IPS-18a (cell line): ENCODE results near the gene BOK.
"Not testable (repeated sequence)": the region's sequence is repeated elsewhere in the genome, so short reads cannot be mapped to it uniquely, and the experiment has no call there.

Experiments
- H3K27ac ChIP-seq: one replicate; pipeline ENCODE4 v1.5.1; 2013; ENCODE audit warnings: low read length
- H3K27me3 ChIP-seq: one replicate; pipeline ENCODE4 v1.6.1; 2013; ENCODE audit warnings: mild to moderate bottlenecking, low read length; ENCODE audit not compliant: control insufficient read depth, insufficient read depth
- H3K36me3 ChIP-seq: one replicate; pipeline ENCODE4 v1.6.1; 2013; ENCODE audit warnings: low read depth, low read length; ENCODE audit not compliant: control insufficient read depth
- H3K4me1 ChIP-seq: one replicate; pipeline ENCODE4 v1.6.1; 2013; ENCODE audit warnings: low read depth, low read length; ENCODE audit not compliant: control insufficient read depth
- H3K4me3 ChIP-seq: one replicate; pipeline ENCODE4 v1.5.1; 2013; ENCODE audit warnings: low read length
- H3K9ac ChIP-seq: one replicate; pipeline ENCODE4 v1.6.1; 2013; ENCODE audit warnings: mild to moderate bottlenecking, low read length, moderate library complexity
- H3K9me3 ChIP-seq: one replicate; pipeline ENCODE4 v1.6.1; 2013; ENCODE audit warnings: low read depth, low read length; ENCODE audit not compliant: control insufficient read depth

Gene BOK

GRCh38 chr2:241569831-241570281, 11.3 kb downstream of the BOK start:
- Histone ChIP-seq H3K9me3 (no peaks in the 10 kb centered on the region), H3K36me3 (peaks cover 3% of the 10 kb centered on the region), H3K9ac (no peak overlapping the region)

GRCh38 chr2:241570961-241571581, 12.5 kb downstream of the BOK start:
- Histone ChIP-seq H3K9me3 (no peaks in the 10 kb centered on the region), H3K27ac (no peak overlapping the region), H3K4me3 (no peak overlapping the region), H3K36me3 (peaks cover 3% of the 10 kb centered on the region), H3K9ac (no peak overlapping the region), H3K4me1 (no peaks in the 10 kb centered on the region), H3K27me3 (no peaks in the 10 kb centered on the region)

More at GRCh38 chr2:241569831-241570281, 11.3 kb downstream of the BOK start:
- H3K4me1 ChIP-seq, result no peaks in the 10 kb centered on the region
- H3K4me3 ChIP-seq, result no peak overlapping the region
- no peaks in the 10 kb centered on the region for H3K27me3 ChIP-seq
- H3K27ac ChIP-seq, result no peak overlapping the region

- Histone ChIP-seq H3K36me3 (peaks cover 3% of the 10 kb centered on the region), H3K27me3 (no peaks in the 10 kb centered on the region), H3K4me1 (no peaks in the 10 kb centered on the region), H3K9ac (no peak overlapping the region), H3K9me3 (no peaks in the 10 kb centered on the region), H3K4me3 (no peak overlapping the region), H3K27ac (no peak overlapping the region)
Measured at GRCh38 chr2:241571821-241572620, 13.5 kb downstream of the BOK start.

GRCh38 chr2:241572915-241573651, 14.5 kb downstream of the BOK start:
- not testable (repeated sequence) for H3K36me3 ChIP-seq, H3K4me1 ChIP-seq, H3K9me3 ChIP-seq, H3K9ac ChIP-seq, H3K4me3 ChIP-seq, H3K27me3 ChIP-seq, H3K27ac ChIP-seq

- no peaks in the 10 kb centered on the region for H3K4me1 ChIP-seq
- no peaks in the 10 kb centered on the region for H3K27me3 ChIP-seq
- H3K9ac ChIP-seq, result no peak overlapping the region
- peaks cover 3% of the 10 kb centered on the region for H3K36me3 ChIP-seq
- no peak overlapping the region for H3K27ac ChIP-seq
- H3K9me3 ChIP-seq, result no peaks in the 10 kb centered on the region
- H3K4me3 ChIP-seq, result no peak overlapping the region
Measured at GRCh38 chr2:241573741-241574140, 15.2 kb downstream of the BOK start.

- Histone ChIP-seq H3K27ac (no peak overlapping the region), H3K9me3 (no peaks in the 10 kb centered on the region), H3K36me3 (peaks cover 3% of the 10 kb centered on the region), H3K4me1 (no peaks in the 10 kb centered on the region), H3K27me3 (no peaks in the 10 kb centered on the region), H3K4me3 (no peak overlapping the region), H3K9ac (no peak overlapping the region)
Measured at GRCh38 chr2:241574911-241575623, 16.5 kb downstream of the BOK start.

- Histone ChIP-seq H3K4me1 (no peaks in the 10 kb centered on the region), H3K27ac (no peak overlapping the region)
Measured at GRCh38 chr2:241575624-241576292, 17.2 kb downstream of the BOK start.

DNA sequence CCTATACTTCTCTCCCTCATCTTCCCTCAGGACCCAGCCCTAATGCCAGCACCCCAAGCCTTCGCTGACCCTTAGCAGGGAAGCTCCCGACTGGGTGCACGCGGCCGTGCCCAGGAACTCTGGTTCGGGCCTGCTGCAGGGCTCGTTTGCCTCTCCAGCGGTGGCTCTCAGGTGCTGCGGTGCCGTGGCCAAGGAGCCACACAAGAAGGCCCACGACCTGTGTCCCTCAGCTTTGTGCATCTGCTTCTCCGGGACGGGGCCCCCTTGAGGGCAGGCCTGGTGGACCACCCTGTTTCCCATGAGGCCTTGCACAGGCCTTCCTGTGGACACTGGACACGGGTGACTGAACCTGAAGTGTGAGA, 17.7 kb downstream of the BOK start:
- Histone ChIP-seq H3K9ac (no peak overlapping the region), H3K9me3 (no peaks in the 10 kb centered on the region), H3K36me3 (peaks cover 3% of the 10 kb centered on the region)

More at GRCh38 chr2:241575624-241576292, 17.2 kb downstream of the BOK start:
- Histone ChIP-seq H3K27me3 (no peaks in the 10 kb centered on the region), H3K9ac (no peak overlapping the region), H3K4me3 (no peak overlapping the region), H3K9me3 (no peaks in the 10 kb centered on the region), H3K36me3 (peaks cover 3% of the 10 kb centered on the region)

GRCh38 chr2:241577413-241578122, 19.0 kb downstream of the BOK start:
- H3K27ac ChIP-seq, result no peak overlapping the region
- no peaks in the 10 kb centered on the region for H3K9me3 ChIP-seq
- peaks cover 3% of the 10 kb centered on the region for H3K36me3 ChIP-seq
- no peak overlapping the region for H3K9ac ChIP-seq
- H3K27me3 ChIP-seq, result no peaks in the 10 kb centered on the region
- no peaks in the 10 kb centered on the region for H3K4me1 ChIP-seq
- no peak overlapping the region for H3K4me3 ChIP-seq

More for the DNA sequence above, 17.7 kb downstream of the BOK start:
- H3K27ac ChIP-seq, result no peak overlapping the region
- H3K4me3 ChIP-seq, result no peak overlapping the region
- no peaks in the 10 kb centered on the region for H3K4me1 ChIP-seq
- no peaks in the 10 kb centered on the region for H3K27me3 ChIP-seq

DNA sequence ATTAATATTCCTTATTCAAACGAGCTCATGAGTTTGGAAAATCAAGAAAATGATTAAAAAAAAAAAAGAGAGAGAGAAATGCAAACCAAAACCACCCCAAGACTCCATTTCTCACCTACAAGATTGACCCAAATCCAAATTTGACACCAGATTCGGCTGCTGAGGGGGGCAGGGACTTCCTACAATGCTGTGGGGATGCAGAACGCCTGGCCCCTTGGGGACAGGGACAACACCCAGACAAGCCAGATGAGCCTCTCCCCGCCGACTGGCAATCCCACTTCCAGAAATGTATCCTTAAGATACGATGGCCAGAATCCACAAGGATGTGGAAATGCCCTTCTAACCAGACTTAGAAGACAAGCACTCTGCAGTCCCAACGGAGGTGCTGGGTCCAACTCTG, 20.7 kb downstream of the BOK start:
- Histone ChIP-seq H3K4me1 (no peaks in the 10 kb centered on the region), H3K4me3 (no peak overlapping the region), H3K27ac (no peak overlapping the region), H3K9me3 (no peaks in the 10 kb centered on the region), H3K9ac (no peak overlapping the region), H3K27me3 (no peaks in the 10 kb centered on the region), H3K36me3 (peaks cover 7% of the 10 kb centered on the region)
